Gastroesophageal sphincter (tissue), 4 donors: ENCODE results near the gene SLC1A3. TPM values are rescaled to one million over a fixed set of nuclear protein-coding genes. Genes with fewer than 3 reads are reported as not detected.
"Not testable (repeated sequence)": the region's sequence is repeated elsewhere in the genome, so short reads cannot be mapped to it uniquely, and the experiment has no call there.

Source experiments
- ATAC-seq: fragments of 150-250 bp; one replicate; pipeline ENCODE4 v1.9.1; 2016; ENCODE audit warnings: mild to moderate bottlenecking, moderate library complexity
- H3K27ac ChIP-seq, 4 donors: fragments of 200-600 bp; sonication (generic) in 3 of 4; 1 replicate in 3 of 4; 2 replicates in 1 of 4; pipeline ENCODE4 v1.5.1; 2016 to 2019
- H3K27me3 ChIP-seq: fragments of 200-600 bp; sonication (generic); one replicate; pipeline ENCODE4 v1.5.1; 2019
- H3K36me3 ChIP-seq, 2 donors: fragments of 200-600 bp; sonication (generic); one replicate each; pipeline ENCODE4 v1.5.1; 2019; ENCODE audit warnings: control low read depth in 1 of 2
- H3K4me1 ChIP-seq, 3 donors: fragments of 200-600 bp; sonication (generic); 1 replicate in 2 of 3; 2 replicates in 1 of 3; pipeline ENCODE4 v1.5.1; 2016 to 2019; ENCODE audit warnings: control low read depth in 2 of 3
- H3K4me3 ChIP-seq, 2 donors: fragments of 200-600 bp; sonication (generic); one replicate each; pipeline ENCODE4 v1.5.1; 2019; ENCODE audit warnings: mild to moderate bottlenecking in 1 of 2, moderate library complexity in 1 of 2
- H3K9me3 ChIP-seq, 3 donors: fragments of 200-600 bp; sonication (generic); one replicate each; pipeline ENCODE4 v1.5.1; 2017 to 2019; ENCODE audit warnings: control low read depth in 2 of 3
- EP300 ChIP-seq: sonication (generic); formaldehyde crosslinking; IDR thresholded peaks from one replicate; pipeline ENCODE4 v1.6.1; 2017; ENCODE audit warnings: antibody characterized with exemption, mild to moderate bottlenecking
- POLR2A ChIP-seq, 2 donors: fragments of 450-650 bp; IDR thresholded peaks; one replicate each; pipeline ENCODE4 v1.6.1; 2017; ENCODE audit warnings: antibody characterized with exemption in 2 of 2, mild to moderate bottlenecking in 2 of 2, moderate library complexity in 1 of 2
- POLR2AphosphoS5 ChIP-seq: sonication (generic); formaldehyde crosslinking; IDR thresholded peaks from one replicate; pipeline ENCODE4 v1.6.1; 2017; ENCODE audit warnings: antibody characterized with exemption
- WGBS, 2 donors: methylation state at CpG; one replicate each; pipeline ENCODE4 v1.1.5; 2018; ENCODE audit warnings: low coverage in 1 of 2; 5-methylcytosine and 5-hydroxymethylcytosine counted together
- total RNA-seq, 4 donors: library from RNA; depleted of rRNA; stranded (reverse); fragments of >200 nt; gene quantifications; one replicate each; pipeline ENCODE4 v1.1.0, GENCODE V29; 2016
- TF ChIP-seq, protein P1 (sequence below), 4 experiments: fragments of 200-600 bp in 2 of 4; fragments of 450-650 bp in 2 of 4; sonication (generic) in 1 of 4; IDR thresholded peaks; one replicate each; pipeline ENCODE4 v1.5.1; 2017 to 2019; ENCODE audit warnings: antibody characterized with exemption in 4 of 4, mild to moderate bottlenecking in 2 of 4, moderate library complexity in 2 of 4

SLC1A3 gene
- total RNA-seq, 4 donors from 2014 or later: 8.9 to 24.6 (median 16.4) TPM

GRCh38 chr5:36584009-36584875 is 22.2 kb upstream of the SLC1A3 start:
- Histone ChIP-seq H3K36me3 (no peaks in the 10 kb centered on the region), H3K4me1 (no peaks in the 10 kb centered on the region), H3K27me3 (no peaks in the 10 kb centered on the region), H3K9me3 (no peaks in the 10 kb centered on the region), H3K27ac (no peak overlapping the region), H3K4me3 (no peak overlapping the region)
- ATAC-seq: no peak
- 81 to 92% methylated on average over 5 to 10 of the region's 10 CpGs for WGBS, 2 donors
- TF ChIP-seq EP300: no peak
- TF ChIP-seq, protein P1, sequence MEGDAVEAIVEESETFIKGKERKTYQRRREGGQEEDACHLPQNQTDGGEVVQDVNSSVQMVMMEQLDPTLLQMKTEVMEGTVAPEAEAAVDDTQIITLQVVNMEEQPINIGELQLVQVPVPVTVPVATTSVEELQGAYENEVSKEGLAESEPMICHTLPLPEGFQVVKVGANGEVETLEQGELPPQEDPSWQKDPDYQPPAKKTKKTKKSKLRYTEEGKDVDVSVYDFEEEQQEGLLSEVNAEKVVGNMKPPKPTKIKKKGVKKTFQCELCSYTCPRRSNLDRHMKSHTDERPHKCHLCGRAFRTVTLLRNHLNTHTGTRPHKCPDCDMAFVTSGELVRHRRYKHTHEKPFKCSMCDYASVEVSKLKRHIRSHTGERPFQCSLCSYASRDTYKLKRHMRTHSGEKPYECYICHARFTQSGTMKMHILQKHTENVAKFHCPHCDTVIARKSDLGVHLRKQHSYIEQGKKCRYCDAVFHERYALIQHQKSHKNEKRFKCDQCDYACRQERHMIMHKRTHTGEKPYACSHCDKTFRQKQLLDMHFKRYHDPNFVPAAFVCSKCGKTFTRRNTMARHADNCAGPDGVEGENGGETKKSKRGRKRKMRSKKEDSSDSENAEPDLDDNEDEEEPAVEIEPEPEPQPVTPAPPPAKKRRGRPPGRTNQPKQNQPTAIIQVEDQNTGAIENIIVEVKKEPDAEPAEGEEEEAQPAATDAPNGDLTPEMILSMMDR (IDR thresholded peaks at IDR 0.05): no peak
- no peak for TF ChIP-seq POLR2A (IDR thresholded peaks at IDR 0.05)
- TF ChIP-seq POLR2AphosphoS5: no peak

- Histone ChIP-seq H3K9me3 (no peaks in the 10 kb centered on the region), H3K36me3 (no peaks in the 10 kb centered on the region), H3K27ac (no peak overlapping the region), H3K4me1 (no peaks in the 10 kb centered on the region), H3K4me3 (no peak overlapping the region), H3K27me3 (no peaks in the 10 kb centered on the region)
- no peak for ATAC-seq
- TF ChIP-seq POLR2AphosphoS5: no peak
- TF ChIP-seq POLR2A (IDR thresholded peaks at IDR 0.05): no peak
- TF ChIP-seq, protein P1 (IDR thresholded peaks at IDR 0.05): no peak
- 50% methylated on average over 1 of the region's 1 CpG; no CpG with 5 or more reads in 1 of the 2 donors for WGBS, 2 donors
These were observed 20.7 kb upstream of the SLC1A3 start for GRCh38 chr5:36585701-36586100.

DNA sequence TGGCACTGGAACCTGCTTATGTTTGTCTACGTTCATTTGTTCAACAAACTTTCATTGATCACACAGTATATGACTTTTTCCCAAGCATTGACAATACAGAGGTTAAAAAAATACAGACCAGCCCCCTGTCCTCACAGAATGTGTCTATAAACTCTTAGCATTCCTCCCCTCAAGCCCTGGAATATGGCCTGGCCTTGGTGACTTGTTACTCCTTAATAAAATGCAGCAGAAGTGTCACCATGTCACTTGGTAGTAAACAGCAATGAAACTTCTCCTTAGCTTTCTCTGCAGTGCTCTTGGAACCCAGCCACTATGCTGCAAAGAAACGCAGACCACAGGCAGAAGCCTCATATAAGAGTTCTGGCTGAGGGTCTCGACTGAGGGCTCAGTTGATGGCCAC is 19.1 kb upstream of the SLC1A3 start:
- TF ChIP-seq POLR2A (IDR thresholded peaks at IDR 0.05) (no peak), EP300 (no peak), POLR2AphosphoS5 (no peak)
- TF ChIP-seq, protein P1 (IDR thresholded peaks at IDR 0.05): no peak
- Histone ChIP-seq H3K27me3 (no peaks in the 10 kb centered on the region), H3K4me1 (no peaks in the 10 kb centered on the region), H3K36me3 (no peaks in the 10 kb centered on the region), H3K4me3 (no peak overlapping the region), H3K9me3 (no peaks in the 10 kb centered on the region), H3K27ac (no peak overlapping the region)
- WGBS, 2 donors: 69 to 81% methylated on average over 3 of the region's 3 CpGs
- no peak for ATAC-seq

- H3K27me3 ChIP-seq, H3K4me3 ChIP-seq, H3K27ac ChIP-seq, H3K36me3 ChIP-seq, H3K4me1 ChIP-seq, ATAC-seq, H3K9me3 ChIP-seq: not testable (repeated sequence)
- WGBS, 2 donors: 91 to 95% methylated on average over 4 of the region's 4 CpGs
These were observed 16.7 kb upstream of the SLC1A3 start for GRCh38 chr5:36589735-36590134.

GRCh38 chr5:36590513-36591286 is 15.7 kb upstream of the SLC1A3 start:
- Histone ChIP-seq H3K36me3 (no peaks in the 10 kb centered on the region), H3K27ac (no peak overlapping the region), H3K9me3 (no peaks in the 10 kb centered on the region), H3K4me3 (no peak overlapping the region), H3K27me3 (no peaks in the 10 kb centered on the region), H3K4me1 (no peaks in the 10 kb centered on the region)
- ATAC-seq: no peak
- TF ChIP-seq POLR2A (IDR thresholded peaks at IDR 0.05) (no peak), EP300 (no peak), POLR2AphosphoS5 (no peak)
- TF ChIP-seq, protein P1 (IDR thresholded peaks at IDR 0.05): no peak
- WGBS, 2 donors: 48 to 62% methylated on average over 6 to 7 of the region's 7 CpGs
